ENCODE results near the gene DDX28.
A peak's percentile ranks its signal among the peaks of the same experiment; 100 is the strongest.

The DDX28 gene

GRCh38 chr16:68068926-68069325 is 45.9 kb upstream of the DDX28 start:
- no peak for TF ChIP-seq CTCF (IDR thresholded peaks at IDR 0.05; ENCODE audit: low read depth, low read length)
- H3K4me3 ChIP-seq (ENCODE audit: low read depth, low read length) = no peak overlapping the region
- DNase-seq (ENCODE audit: low read depth, low spot score) = no peak
- in situ Hi-C loops (cut with HindIII; ENCODE audit: low sequenced_read_pairs) = no loop called here

DNA sequence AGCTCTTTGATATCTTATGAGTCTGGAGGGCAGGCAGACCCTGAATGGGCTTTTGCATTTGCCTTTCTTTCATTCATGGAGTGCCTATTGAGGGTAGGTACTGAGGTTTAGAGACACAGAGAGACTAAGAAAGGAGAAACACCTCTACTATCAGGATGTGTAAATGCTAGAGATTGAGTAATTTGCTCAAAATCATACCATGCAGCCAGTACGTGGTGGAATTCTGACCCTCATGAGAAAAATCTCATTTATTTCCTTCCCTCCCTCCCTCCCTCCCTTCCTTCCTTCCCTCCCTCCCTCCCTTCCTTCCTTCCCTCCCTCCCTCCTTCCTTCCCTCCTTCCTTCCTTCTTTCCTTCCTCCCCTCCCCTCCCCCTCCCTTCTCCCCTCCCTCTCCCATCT is 43.7 kb upstream of the DDX28 start:
- no peak for DNase-seq (ENCODE audit: low read depth, low spot score)
- no peak for TF ChIP-seq CTCF (IDR thresholded peaks at IDR 0.05; ENCODE audit: low read depth, low read length)
- in situ Hi-C loops (cut with HindIII; ENCODE audit: low sequenced_read_pairs) = no loop called here
- H3K4me3 ChIP-seq (ENCODE audit: low read depth, low read length) = no peak overlapping the region

GRCh38 chr16:68065716-68066305 is 42.8 kb upstream of the DDX28 start:
- no peak overlapping the region for H3K4me3 ChIP-seq (ENCODE audit: low read depth, low read length)
- TF ChIP-seq CTCF (IDR thresholded peaks at IDR 0.05; ENCODE audit: low read depth, low read length) = no peak
- peak; percentile 82 for DNase-seq (ENCODE audit: low read depth, low spot score)
- in situ Hi-C loops (cut with HindIII; ENCODE audit: low sequenced_read_pairs) = no loop called here

- in situ Hi-C loops (cut with HindIII; ENCODE audit: low sequenced_read_pairs) = no loop called here
- peak; percentile 93 for TF ChIP-seq CTCF (IDR thresholded peaks at IDR 0.05; ENCODE audit: low read depth, low read length)
- H3K4me3 ChIP-seq (ENCODE audit: low read depth, low read length) = no peak overlapping the region
- peak; percentile 75 for DNase-seq (ENCODE audit: low read depth, low spot score)
These were observed 41.8 kb upstream of the DDX28 start for GRCh38 chr16:68064791-68065365.

DNA sequence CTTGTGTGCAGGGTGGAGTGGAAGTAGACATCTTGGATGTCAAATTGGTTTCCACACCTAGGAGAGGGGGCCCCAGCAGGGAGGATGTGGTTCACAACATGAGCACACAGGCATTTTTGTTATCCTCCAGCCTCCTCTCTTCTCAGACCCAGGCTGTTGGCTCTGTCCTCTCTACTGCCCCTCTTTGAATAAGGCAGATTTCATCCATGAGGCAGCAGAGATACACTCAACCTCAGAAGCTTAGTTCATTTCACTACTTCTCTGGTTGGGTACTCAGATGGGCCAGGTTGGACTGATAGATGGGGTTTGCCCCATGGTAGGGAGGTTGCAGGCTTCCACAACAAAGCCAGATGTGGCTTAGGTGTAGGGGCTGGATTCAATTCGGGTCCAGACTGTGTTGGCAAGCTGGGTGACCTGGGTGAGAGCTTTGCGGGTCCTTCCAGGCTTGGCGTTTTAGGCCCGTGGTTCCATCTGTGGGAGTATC is 39.9 kb upstream of the DDX28 start:
- DNase-seq (ENCODE audit: low read depth, low spot score) = no peak
- TF ChIP-seq CTCF (IDR thresholded peaks at IDR 0.05; ENCODE audit: low read depth, low read length) = no peak
- in situ Hi-C loops (cut with HindIII; ENCODE audit: low sequenced_read_pairs) = no loop called here
- no peak overlapping the region for H3K4me3 ChIP-seq (ENCODE audit: low read depth, low read length)

- in situ Hi-C loops (cut with HindIII; ENCODE audit: low sequenced_read_pairs) = no loop called here
- no peak overlapping the region for H3K4me3 ChIP-seq (ENCODE audit: low read depth, low read length)
- no peak for DNase-seq (ENCODE audit: low read depth, low spot score)
- no peak for TF ChIP-seq CTCF (IDR thresholded peaks at IDR 0.05; ENCODE audit: low read depth, low read length)
These were observed 38.4 kb upstream of the DDX28 start for GRCh38 chr16:68061396-68061795.
